Measurements from ENCODE around the gene CCNL2.

DNA sequence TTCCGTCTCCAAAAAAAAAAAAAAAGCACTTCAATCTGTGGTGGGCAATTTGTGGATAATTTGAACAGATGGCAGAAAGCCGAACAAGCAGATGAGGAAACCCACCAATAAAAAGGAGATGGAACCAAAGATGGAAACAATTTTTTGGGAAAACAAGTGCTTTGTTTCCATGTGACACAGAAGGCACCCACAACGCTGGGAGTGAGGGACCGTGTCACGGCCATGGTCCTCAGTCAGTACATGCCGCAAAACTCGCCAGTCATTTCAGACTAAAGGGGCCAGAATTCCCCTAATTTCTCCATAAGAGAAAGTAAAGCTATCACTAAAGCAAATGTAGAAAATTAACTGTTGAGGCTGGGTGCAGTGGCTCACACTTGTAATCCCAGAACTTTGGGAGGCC lies 5.0 kb downstream of the CCNL2 start:
- TF ChIP-seq POLR2A (IDR thresholded peaks at IDR 0.05) = no peak
- no peak for TF ChIP-seq CTCF (IDR thresholded peaks at IDR 0.05)
- no peak for TF ChIP-seq EP300 (IDR thresholded peaks at IDR 0.05)
